NCI-H69 (cell line): ENCODE results near the gene IGF2R.
A peak's percentile ranks its signal among the peaks of the same experiment; 100 is the strongest.
"Not testable (repeated sequence)": the region's sequence is repeated elsewhere in the genome, so short reads cannot be mapped to it uniquely, and the experiment has no call there.

ENCODE experiments used
- DNase-seq: peaks from one replicate; lab custom pipeline; 2025; lab: John Stamatoyannopoulos, UW

IGF2R gene

DNA sequence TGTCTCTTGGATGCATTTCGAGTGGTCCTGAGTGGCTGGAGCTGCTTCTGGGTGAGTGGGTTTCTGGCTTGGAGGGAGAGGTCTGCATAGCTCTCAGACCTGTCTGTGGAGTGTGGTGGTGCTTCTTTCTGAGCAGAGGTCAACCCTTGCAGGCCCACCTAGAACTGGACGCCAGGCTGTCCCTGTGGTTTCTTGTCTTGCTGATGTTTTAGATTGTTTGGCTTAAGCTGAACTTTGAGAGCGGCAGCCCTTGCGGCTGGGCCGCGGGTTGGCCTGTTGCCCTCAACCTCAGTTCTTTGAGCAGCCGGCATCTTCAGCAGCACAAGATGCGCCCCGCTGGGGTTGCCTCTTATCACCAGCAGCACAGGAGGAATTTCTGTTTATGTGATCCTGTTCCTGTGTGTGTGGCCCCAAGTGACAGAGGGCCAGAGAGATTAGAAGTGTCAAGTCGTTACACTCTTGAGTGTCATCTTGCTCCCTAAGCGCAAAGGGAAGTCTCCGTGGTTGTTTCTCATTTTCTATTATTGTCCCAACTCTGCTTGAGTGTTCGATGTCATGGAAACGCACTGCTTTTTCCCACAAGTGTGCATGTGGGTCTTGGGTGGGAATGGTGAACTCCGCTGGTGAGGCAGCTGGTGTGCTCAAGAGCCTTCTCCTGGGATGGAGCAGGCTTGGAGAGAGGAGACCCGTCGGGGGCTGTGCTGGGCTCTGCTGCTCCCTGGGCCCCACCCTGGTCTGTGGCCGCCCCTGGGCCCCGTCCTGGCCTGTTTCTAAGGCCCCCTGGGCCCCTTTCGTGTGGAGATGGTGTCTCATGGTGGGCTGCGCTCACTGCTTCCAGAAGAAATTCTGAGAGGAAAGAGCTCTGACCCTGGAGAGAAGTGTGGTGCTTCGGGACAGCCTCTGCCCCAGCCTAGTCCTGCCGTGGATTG is 132.7 kb downstream of the IGF2R start:
- no peak for DNase-seq

DNA sequence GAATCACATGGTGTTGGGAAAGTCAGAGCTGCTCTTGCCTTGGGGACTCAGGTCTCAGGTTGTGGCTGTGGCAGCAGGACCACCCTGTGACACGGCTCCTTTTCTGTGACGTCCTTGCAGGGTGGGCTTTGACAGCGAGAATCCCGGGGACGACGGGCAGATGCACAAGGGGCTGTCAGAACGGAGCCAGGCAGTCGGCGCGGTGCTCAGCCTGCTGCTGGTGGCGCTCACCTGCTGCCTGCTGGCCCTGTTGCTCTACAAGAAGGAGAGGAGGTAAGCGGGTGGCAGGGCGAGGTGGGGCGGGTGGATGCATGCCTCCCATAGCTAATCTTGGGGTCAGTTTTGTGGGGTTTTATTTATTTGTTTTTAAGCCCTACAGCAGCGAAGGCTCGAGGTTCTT is 133.5 kb downstream of the IGF2R start:
- no peak for DNase-seq

DNA sequence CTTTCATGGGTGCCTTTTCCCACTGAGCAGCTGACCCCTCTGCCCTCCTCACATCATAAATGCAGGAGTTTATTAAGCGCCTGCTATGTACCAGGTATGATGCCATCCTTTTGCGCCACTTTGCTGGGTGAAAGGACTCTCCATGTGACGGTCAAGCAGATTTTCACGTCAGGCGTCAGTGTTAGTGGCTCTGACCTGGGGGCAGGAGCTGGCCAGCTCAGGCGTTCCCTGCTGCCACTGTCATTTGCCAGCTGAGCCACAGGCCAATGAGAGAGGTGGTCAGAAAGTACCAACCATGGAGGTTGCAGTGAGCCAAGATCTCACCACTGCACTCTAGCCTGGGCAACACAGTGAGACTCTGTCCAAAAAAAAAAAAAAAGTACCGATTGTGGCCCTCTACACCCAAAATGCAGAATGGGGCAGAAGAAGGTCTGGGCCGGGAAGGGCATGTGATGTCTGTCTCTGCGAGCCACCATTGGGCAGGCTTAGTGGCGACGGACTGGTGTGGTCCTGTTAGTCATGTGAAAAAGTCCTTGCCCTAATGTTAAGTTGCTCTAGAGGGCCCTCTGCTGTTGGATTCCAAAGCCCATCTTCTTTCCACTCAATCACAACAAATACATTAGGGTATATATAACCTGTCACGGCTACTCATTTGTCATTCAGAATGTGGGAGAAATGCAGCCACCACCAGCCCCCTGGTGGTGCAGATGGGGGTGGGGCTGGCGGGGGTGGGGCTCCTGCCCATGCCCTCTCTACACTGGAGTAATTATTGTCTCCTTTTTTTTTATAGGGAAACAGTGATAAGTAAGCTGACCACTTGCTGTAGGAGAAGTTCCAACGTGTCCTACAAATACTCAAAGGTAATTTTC is 134.3 kb downstream of the IGF2R start:
- DNase-seq, result peak; percentile 41

DNA sequence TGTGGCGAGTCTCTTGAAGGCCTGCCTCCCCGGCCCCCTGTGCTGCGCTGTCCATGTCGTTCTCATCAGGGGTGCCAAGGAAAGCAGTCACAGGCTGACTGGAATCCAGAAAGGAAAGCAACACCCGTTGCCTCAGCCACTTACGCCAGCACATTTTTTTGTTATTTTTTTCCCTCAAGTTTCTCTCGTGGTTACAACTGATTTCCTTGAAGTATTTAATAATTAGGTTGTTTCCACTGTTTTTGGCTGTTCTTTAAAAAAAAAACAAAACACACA is 134.9 kb downstream of the IGF2R start:
- no peak for DNase-seq

- no peak for DNase-seq
These were observed 136.1 kb downstream of the IGF2R start for GRCh38 chr6:160104821-160105517.

DNA sequence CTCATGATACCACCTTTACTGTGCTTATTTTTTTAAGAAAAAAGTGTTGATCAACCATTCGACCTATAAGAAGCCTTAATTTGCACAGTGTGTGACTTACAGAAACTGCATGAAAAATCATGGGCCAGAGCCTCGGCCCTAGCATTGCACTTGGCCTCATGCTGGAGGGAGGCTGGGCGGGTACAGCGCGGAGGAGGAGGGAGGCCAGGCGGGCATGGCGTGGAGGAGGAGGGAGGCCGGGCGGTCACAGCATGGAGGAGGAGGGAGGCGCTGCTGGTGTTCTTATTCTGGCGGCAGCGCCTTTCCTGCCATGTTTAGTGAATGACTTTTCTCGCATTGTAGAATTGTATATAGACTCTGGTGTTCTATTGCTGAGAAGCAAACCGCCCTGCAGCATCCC is 137.1 kb downstream of the IGF2R start:
- no peak for DNase-seq

DNA sequence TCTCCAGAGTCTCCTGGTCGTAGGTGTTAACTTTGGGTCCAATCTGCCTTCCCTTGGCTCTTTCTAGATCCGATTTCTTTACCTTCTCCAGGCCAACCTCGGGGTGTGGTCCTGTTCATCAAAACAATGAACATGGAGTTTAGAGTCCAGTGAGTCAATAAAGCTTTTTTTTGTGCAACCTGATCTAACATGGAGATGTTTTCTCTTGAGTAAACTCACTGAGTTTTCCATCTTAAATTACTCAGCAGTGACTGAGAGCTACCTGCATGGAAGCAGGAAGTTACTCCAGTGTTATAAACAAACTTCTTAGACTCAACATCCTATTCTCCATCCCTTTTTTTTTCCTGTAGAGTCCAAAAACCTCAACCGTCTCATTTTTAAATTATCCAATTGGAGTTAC is 137.8 kb downstream of the IGF2R start:
- no peak for DNase-seq

- no peak for DNase-seq
These were observed 139.2 kb downstream of the IGF2R start for GRCh38 chr6:160108077-160108476.

- DNase-seq, result no peak
These were observed 141.8 kb downstream of the IGF2R start for GRCh38 chr6:160110586-160111123.

- no peak for DNase-seq
These were observed 142.9 kb downstream of the IGF2R start for GRCh38 chr6:160111806-160112205.

DNA sequence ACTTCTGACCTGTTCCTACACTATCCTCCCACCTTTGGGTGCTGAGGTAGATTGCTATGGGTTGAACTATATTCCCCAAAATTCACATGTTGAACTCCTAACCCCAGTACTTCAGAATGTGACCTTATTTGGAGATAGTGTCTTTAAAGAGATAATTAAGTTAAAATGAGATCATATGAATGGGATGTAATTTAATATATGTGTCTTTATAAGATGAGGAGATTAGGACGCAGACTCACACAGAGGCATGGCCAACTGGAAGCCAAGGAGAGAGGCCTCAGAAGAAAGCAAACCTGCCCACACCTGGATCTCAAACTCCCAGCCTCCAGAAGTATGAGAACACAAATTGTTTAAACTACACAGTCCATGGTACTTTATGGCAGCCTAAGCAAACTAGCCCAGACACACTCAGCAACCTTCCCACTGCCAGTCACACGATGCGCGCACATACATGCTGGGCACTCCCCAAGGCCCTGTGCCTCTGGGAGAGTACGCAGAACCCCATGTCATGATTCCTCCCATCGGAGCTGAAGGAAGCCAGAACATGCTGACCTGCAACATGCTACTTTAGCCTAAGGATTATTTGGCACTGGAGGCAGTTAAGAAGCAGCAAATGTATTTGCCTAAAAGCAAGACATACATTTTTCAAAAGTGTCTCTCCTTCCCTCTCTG is 143.9 kb downstream of the IGF2R start:
- DNase-seq, result no peak

GRCh38 chr6:160114536-160114935 is 145.7 kb downstream of the IGF2R start:
- not testable (repeated sequence) for DNase-seq

GRCh38 chr6:160115421-160115820 is 146.5 kb downstream of the IGF2R start:
- no peak for DNase-seq

DNA sequence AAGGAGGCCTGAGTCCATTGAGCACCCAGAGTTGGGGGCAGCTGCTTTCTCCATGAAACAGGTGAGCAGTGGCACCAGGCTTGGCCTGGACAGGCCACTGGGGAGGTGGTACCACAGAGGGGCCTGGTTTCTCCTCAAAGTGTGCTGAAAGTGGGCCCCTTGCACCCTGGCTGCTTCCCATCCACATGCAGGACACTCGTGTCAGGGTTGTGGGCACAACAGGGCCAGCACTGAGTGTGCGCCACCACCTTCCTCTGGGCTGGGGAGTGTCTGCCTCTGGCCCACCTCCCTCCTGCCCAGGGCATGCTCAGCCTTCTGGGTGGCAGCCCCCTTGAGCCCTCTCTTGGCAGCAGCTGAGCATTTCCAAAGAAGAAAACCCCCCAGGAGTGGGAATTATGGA is 147.5 kb downstream of the IGF2R start:
- DNase-seq, result no peak

DNA sequence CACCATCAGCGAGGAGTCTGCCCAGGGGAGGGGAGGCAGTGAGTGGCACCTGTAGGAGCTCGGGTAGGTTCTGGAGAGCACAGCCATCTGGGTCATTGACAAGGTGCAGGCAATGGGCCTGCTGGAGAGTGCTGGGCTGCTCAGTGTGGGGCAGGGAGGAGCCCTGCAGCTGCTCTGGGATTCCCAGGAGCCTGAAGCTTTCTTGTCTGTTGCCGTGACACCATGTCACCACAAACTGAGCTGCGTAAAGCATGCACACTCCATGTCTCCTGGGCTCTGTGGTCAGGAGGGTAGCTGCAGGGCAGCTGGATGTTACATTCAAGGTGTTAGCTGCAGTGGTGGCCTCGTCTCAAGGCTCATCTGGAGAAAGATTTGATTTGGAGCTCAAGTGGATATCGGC is 148.3 kb downstream of the IGF2R start:
- DNase-seq, result no peak

DNA sequence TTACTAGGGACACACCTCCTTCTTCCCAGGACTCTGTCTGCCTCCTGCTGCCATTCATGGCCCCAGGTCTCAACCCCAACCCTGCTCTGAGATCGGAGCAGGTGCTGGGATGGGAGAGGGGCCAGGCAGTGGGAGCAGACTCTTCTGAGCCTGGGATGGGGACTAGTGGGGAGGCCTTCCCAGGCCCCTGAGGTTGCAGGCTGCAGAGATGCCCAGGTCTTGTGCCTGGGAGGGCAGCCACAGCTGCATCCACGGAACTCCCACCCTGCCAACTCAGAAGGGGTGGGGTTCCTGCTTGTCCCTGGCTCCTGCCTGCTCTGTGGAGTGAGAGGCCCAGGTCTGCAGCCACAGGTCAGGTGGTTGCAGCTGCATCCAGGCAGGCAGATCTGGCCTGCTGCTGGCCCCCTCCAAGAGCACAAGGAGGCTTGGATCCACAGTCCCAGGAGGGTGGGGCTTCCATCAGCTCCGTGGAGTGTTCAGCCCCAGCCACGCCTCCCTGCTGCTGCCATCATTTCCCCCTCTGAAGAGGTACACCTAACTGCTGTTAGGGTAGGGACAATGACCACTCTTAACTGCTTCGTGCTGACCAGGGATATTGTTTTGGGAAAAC is 149.8 kb downstream of the IGF2R start:
- DNase-seq, result no peak

GRCh38 chr6:160120087-160120486 is 151.2 kb downstream of the IGF2R start:
- DNase-seq, result no peak

- no peak for DNase-seq
These were observed 152.7 kb downstream of the IGF2R start, which contains the start of gene SLC22A1 for GRCh38 chr6:160121558-160121957. SLC22A1 (plus strand) TSS chr6:160121815; CDS start chr6:160121936, 121 bp downstream.

DNA sequence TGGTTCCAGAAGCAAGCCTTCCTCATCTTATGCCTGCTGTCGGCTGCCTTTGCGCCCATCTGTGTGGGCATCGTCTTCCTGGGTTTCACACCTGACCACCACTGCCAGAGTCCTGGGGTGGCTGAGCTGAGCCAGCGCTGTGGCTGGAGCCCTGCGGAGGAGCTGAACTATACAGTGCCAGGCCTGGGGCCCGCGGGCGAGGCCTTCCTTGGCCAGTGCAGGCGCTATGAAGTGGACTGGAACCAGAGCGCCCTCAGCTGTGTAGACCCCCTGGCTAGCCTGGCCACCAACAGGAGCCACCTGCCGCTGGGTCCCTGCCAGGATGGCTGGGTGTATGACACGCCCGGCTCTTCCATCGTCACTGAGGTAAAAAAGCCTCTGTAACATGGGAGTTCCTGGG is 153.1 kb downstream of the IGF2R start:
- DNase-seq, result no peak

- no peak for DNase-seq
These were observed 153.9 kb downstream of the IGF2R start for GRCh38 chr6:160122744-160123143.

DNA sequence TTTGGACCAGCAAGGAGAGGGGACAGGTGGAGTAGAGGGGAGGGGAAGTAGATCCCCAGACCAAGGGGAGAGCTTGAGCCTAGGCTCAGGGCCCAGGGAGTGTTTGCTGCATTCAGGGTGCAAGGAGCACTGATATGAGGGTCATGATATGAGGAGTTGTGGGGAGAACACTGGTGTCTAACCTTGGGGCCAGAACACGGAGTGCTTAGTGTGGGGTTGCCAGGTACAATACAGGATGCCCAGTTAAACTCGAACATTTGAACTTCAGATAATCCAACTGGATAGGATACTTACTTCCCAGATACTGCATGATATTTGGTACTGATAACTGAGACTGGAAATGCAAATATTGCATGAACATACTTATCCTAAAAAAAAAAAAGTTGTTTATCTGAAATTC is 155.1 kb downstream of the IGF2R start:
- no peak for DNase-seq
